ENCODE data around the gene ABCB7. TPM values are rescaled to one million over a fixed set of nuclear protein-coding genes. Genes with fewer than 3 reads are reported as not detected.
"Not testable (repeated sequence)": the region's sequence is repeated elsewhere in the genome, so short reads cannot be mapped to it uniquely, and the experiment has no call there.

ABCB7 gene
- total and polyA plus RNA-seq, 2 donors: 17.8 to 27.7 TPM

DNA sequence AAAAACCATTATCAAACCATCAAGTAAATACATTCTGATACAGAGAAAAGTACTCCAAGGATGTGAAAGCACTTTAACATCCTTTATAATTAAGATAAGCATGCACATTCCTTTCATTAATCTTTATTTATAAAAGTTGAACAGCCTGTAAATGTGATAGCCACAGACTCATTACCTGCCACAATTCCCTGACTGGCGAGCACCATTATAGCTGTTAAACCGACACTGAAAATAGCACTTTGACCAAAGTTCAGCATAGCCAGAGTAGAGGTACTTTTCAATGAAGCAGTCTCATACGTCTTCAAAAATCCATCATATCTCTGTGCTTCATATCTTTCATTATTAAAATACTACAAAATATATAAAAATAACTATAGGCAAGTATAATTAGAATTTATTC lies 84.7 kb downstream of the ABCB7 start:
- WGBS: 93% methylated on average over 3 of the region's 3 CpGs

DNA sequence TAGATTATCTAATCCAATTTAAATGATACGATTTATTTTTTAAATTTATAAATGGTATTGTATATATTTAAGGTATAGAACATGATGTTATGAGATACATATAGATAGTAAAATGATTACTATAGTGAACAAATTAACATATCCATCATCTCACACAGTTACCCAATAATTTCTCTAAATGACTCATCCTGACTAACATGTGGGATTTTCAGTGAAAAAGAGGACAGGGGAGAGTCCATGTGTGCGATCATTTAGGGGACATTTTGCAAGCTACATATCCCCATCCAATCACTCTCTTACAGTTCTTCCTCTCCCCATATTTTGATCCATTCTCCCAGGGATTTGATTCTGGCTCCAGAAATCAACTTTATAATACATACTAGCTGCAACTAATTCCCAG lies 88.2 kb downstream of the ABCB7 start:
- no peak for DNase-seq (ENCODE audit: low read depth in 6 of 9, low spot score in 9 of 9)
- Histone ChIP-seq H3K27ac (ENCODE audit: low read depth in 1 of 2, low read length in 1 of 2) (no peak overlapping the region), H3K4me3 (ENCODE audit: low read length in 2 of 2) (no peak overlapping the region), H3K36me3 (ENCODE audit: control insufficient read depth in 2 of 2, insufficient read depth in 2 of 2, low read length in 1 of 2) (no peaks in the 10 kb centered on the region), H3K9me3 (ENCODE audit: control insufficient read depth in 2 of 2, insufficient read depth in 1 of 2, low read length in 1 of 2) (no peaks in the 10 kb centered on the region), H3K4me1 (ENCODE audit: control insufficient read depth in 2 of 2, insufficient read depth in 2 of 2, low read length in 2 of 2) (no peaks in the 10 kb centered on the region), H3K27me3 (ENCODE audit: control insufficient read depth in 2 of 2, insufficient read depth in 1 of 2, low read length in 1 of 2) (no peaks in the 10 kb centered on the region)
- 95% methylated on average over 2 of the region's 2 CpGs for WGBS

More for the DNA sequence above, 84.7 kb downstream of the ABCB7 start:
- no peak for DNase-seq (ENCODE audit: low read depth in 6 of 9, low spot score in 9 of 9)
- no peaks in the 10 kb centered on the region for H3K9me3 ChIP-seq (ENCODE audit: control insufficient read depth in 2 of 2, insufficient read depth in 1 of 2, low read length in 1 of 2)
- no peaks in the 10 kb centered on the region for H3K27me3 ChIP-seq (ENCODE audit: control insufficient read depth in 2 of 2, insufficient read depth in 1 of 2, low read length in 1 of 2)
- no peaks in the 10 kb centered on the region for H3K36me3 ChIP-seq (ENCODE audit: control insufficient read depth in 2 of 2, insufficient read depth in 2 of 2, low read length in 1 of 2)
- no peaks in the 10 kb centered on the region for H3K4me1 ChIP-seq (ENCODE audit: control insufficient read depth in 2 of 2, insufficient read depth in 2 of 2, low read length in 2 of 2)
- H3K27ac ChIP-seq (ENCODE audit: low read depth in 1 of 2, low read length in 1 of 2): no peak overlapping the region
- H3K4me3 ChIP-seq (ENCODE audit: low read length in 2 of 2): no peak overlapping the region

GRCh38 chrX:75061701-75062100 lies 94.4 kb downstream of the ABCB7 start:
- no peak overlapping the region for H3K4me3 ChIP-seq (ENCODE audit: low read length in 2 of 2)
- H3K27me3 ChIP-seq (ENCODE audit: control insufficient read depth in 2 of 2, insufficient read depth in 1 of 2, low read length in 1 of 2): no peaks in the 10 kb centered on the region
- no peak for DNase-seq (ENCODE audit: low read depth in 6 of 9, low spot score in 9 of 9)
- no peaks in the 10 kb centered on the region for H3K36me3 ChIP-seq (ENCODE audit: control insufficient read depth in 2 of 2, insufficient read depth in 2 of 2, low read length in 1 of 2)
- H3K27ac ChIP-seq (ENCODE audit: low read depth in 1 of 2, low read length in 1 of 2): no peak overlapping the region
- no peaks in the 10 kb centered on the region for H3K9me3 ChIP-seq (ENCODE audit: control insufficient read depth in 2 of 2, insufficient read depth in 1 of 2, low read length in 1 of 2)
- 100% methylated on average over 1 of the region's 1 CpG for WGBS
- H3K4me1 ChIP-seq (ENCODE audit: control insufficient read depth in 2 of 2, insufficient read depth in 2 of 2, low read length in 2 of 2): no peaks in the 10 kb centered on the region

- no peaks in the 10 kb centered on the region for H3K9me3 ChIP-seq (ENCODE audit: control insufficient read depth in 2 of 2, insufficient read depth in 1 of 2, low read length in 1 of 2)
- no peak for DNase-seq (ENCODE audit: low read depth in 6 of 9, low spot score in 9 of 9)
- H3K27ac ChIP-seq (ENCODE audit: low read depth in 1 of 2, low read length in 1 of 2): no peak overlapping the region
- no peaks in the 10 kb centered on the region for H3K4me1 ChIP-seq (ENCODE audit: control insufficient read depth in 2 of 2, insufficient read depth in 2 of 2, low read length in 2 of 2)
- H3K36me3 ChIP-seq (ENCODE audit: control insufficient read depth in 2 of 2, insufficient read depth in 2 of 2, low read length in 1 of 2): peaks cover 0 to 2% of the 10 kb centered on the region in 2 donors
- WGBS: 90% methylated on average over 1 of the region's 1 CpG
- H3K4me3 ChIP-seq (ENCODE audit: low read length in 2 of 2): no peak overlapping the region
- H3K27me3 ChIP-seq (ENCODE audit: control insufficient read depth in 2 of 2, insufficient read depth in 1 of 2, low read length in 1 of 2): no peaks in the 10 kb centered on the region
These were observed 105.0 kb downstream of the ABCB7 start for GRCh38 chrX:75051047-75051446.

- H3K27me3 ChIP-seq (ENCODE audit: control insufficient read depth in 2 of 2, insufficient read depth in 1 of 2, low read length in 1 of 2): no peaks in the 10 kb centered on the region
- no peaks in the 10 kb centered on the region for H3K4me1 ChIP-seq (ENCODE audit: control insufficient read depth in 2 of 2, insufficient read depth in 2 of 2, low read length in 2 of 2)
- DNase-seq (ENCODE audit: low read depth in 6 of 9, low spot score in 9 of 9): no peak
- no peak overlapping the region for H3K4me3 ChIP-seq (ENCODE audit: low read length in 2 of 2)
- H3K27ac ChIP-seq (ENCODE audit: low read depth in 1 of 2, low read length in 1 of 2): no peak overlapping the region
- peaks cover 0 to 2% of the 10 kb centered on the region in 2 donors for H3K36me3 ChIP-seq (ENCODE audit: control insufficient read depth in 2 of 2, insufficient read depth in 2 of 2, low read length in 1 of 2)
- no peaks in the 10 kb centered on the region for H3K9me3 ChIP-seq (ENCODE audit: control insufficient read depth in 2 of 2, insufficient read depth in 1 of 2, low read length in 1 of 2)
These were observed 110.7 kb downstream of the ABCB7 start for GRCh38 chrX:75045369-75045768.

DNA sequence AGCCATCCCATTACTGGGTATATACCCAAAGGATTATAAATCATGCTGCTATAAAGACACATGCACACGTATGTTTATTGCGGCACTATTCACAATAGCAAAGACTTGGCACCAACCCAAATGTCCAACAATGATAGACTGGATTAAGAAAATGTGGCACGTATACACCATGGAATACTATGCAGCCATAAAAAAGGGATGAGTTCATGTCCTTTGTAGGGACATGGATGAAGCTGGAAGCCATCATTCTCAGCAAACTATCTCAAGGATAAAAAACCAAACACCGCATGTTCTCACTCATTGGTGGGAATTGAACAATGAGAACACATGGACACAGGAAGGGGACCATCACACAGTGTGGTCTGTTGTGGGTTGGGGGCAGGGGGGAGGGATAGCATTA lies 111.9 kb downstream of the ABCB7 start:
- H3K4me3 ChIP-seq (ENCODE audit: low read length in 2 of 2); H3K27ac ChIP-seq (ENCODE audit: low read depth in 1 of 2, low read length in 1 of 2); DNase-seq (ENCODE audit: low read depth in 6 of 9, low spot score in 9 of 9); H3K9me3 ChIP-seq (ENCODE audit: control insufficient read depth in 2 of 2, insufficient read depth in 1 of 2, low read length in 1 of 2); H3K27me3 ChIP-seq (ENCODE audit: control insufficient read depth in 2 of 2, insufficient read depth in 1 of 2, low read length in 1 of 2); H3K4me1 ChIP-seq (ENCODE audit: control insufficient read depth in 2 of 2, insufficient read depth in 2 of 2, low read length in 2 of 2); H3K36me3 ChIP-seq (ENCODE audit: control insufficient read depth in 2 of 2, insufficient read depth in 2 of 2, low read length in 1 of 2): not testable (repeated sequence)
- WGBS: 96% methylated on average over 2 of the region's 4 CpGs

GRCh38 chrX:75038925-75039324 lies 117.2 kb downstream of the ABCB7 start:
- no peaks in the 10 kb centered on the region for H3K9me3 ChIP-seq (ENCODE audit: control insufficient read depth in 2 of 2, insufficient read depth in 1 of 2, low read length in 1 of 2)
- H3K36me3 ChIP-seq (ENCODE audit: control insufficient read depth in 2 of 2, insufficient read depth in 2 of 2, low read length in 1 of 2): no peaks in the 10 kb centered on the region
- WGBS: 65% methylated on average over 1 of the region's 1 CpG
- H3K4me1 ChIP-seq (ENCODE audit: control insufficient read depth in 2 of 2, insufficient read depth in 2 of 2, low read length in 2 of 2): no peaks in the 10 kb centered on the region
- no peak overlapping the region for H3K4me3 ChIP-seq (ENCODE audit: low read length in 2 of 2)
- H3K27ac ChIP-seq (ENCODE audit: low read depth in 1 of 2, low read length in 1 of 2): no peak overlapping the region
- H3K27me3 ChIP-seq (ENCODE audit: control insufficient read depth in 2 of 2, insufficient read depth in 1 of 2, low read length in 1 of 2): no peaks in the 10 kb centered on the region
- peak in 6 of 9 donors; percentile 0 to 40 (median 5) for DNase-seq (ENCODE audit: low read depth in 6 of 9, low spot score in 9 of 9)

Other genes starting within 250 kb of the ABCB7 start
- gene NEXMIF, start 230.8 kb downstream of the ABCB7 start, total RNA-seq: 0.05 TPM
- gene NEXMIF, start 230.8 kb downstream of the ABCB7 start, polyA plus RNA-seq: 0.11 TPM
- 14.3 TPM for gene UPRT, start 117.8 kb upstream of the ABCB7 start, total RNA-seq
- gene UPRT, start 117.8 kb upstream of the ABCB7 start, polyA plus RNA-seq: 18.6 TPM

All from thymus (tissue), 11 donors.